H1 (cell line): Measurements from ENCODE around the gene NUP58. TPM values are rescaled to one million over a fixed set of nuclear protein-coding genes. Genes with fewer than 3 reads are reported as not detected.

Experiments used
- CTCF ChIA-PET: fragments of 300-600 bp; sonication (Branson Sonifier 250); formaldehyde crosslinking; loops from one replicate; lab custom pipeline; 2021; ENCODE audit not compliant: partially characterized antibody; lab: Charles Lee
- POLR2A ChIA-PET: fragments of 300-600 bp; sonication (Branson Sonifier 250); formaldehyde crosslinking; loops from one replicate; lab custom pipeline; 2021; ENCODE audit warnings: inconsistent platforms; ENCODE audit not compliant: partially characterized antibody; lab: Charles Lee
- DNase-seq, 2 experiments: peaks; one replicate each; pipeline versions ENCODE4 v3.0.0 to v3.0.0-alpha.2; 2010 to 2022; ENCODE audit warnings: low spot score in 2 of 2, low read depth in 1 of 2, mixed read lengths in 1 of 2
- FAIRE-seq: peaks from 2 replicates; lab custom pipeline; 2011; peaks lifted over from hg19 to GRCh38; lab: Jason Lieb, UNC
- H2AFZ ChIP-seq: 2 replicates; pipeline ENCODE4 v1.8.1; 2012; ENCODE audit warnings: low read length, inconsistent platforms
- H2AK5ac ChIP-seq: 2 replicates; pipeline ENCODE4 v1.6.1; 2013; ENCODE audit warnings: low read depth, low read length
- H2BK120ac ChIP-seq: replicated peaks from 2 replicates; pipeline ENCODE3; 2013; ENCODE audit warnings: low read depth, low read length, inconsistent platforms
- H2BK12ac ChIP-seq: 2 replicates; pipeline ENCODE4 v1.6.1; 2013; ENCODE audit warnings: low read depth, low read length
- H2BK15ac ChIP-seq: 2 replicates; pipeline ENCODE4 v1.6.1; 2013; ENCODE audit warnings: low read length
- H2BK20ac ChIP-seq: 2 replicates; pipeline ENCODE4 v1.6.1; 2013; ENCODE audit warnings: low read length
- H2BK5ac ChIP-seq: 2 replicates; pipeline ENCODE4 v1.6.1; 2013; ENCODE audit warnings: low read depth, low read length
- H3K14ac ChIP-seq: 2 replicates; pipeline ENCODE4 v1.6.1; 2013; ENCODE audit warnings: inconsistent platforms; ENCODE audit not compliant: insufficient read length
- H3K18ac ChIP-seq: 2 replicates; pipeline ENCODE4 v1.6.1; 2013; ENCODE audit warnings: low read length; ENCODE audit errors: extremely low read depth
- H3K23ac ChIP-seq: 2 replicates; pipeline ENCODE4 v1.6.1; 2013; ENCODE audit warnings: inconsistent platforms; ENCODE audit not compliant: insufficient read length
- H3K23me2 ChIP-seq: 2 replicates; pipeline ENCODE4 v1.6.1; 2013; ENCODE audit warnings: low read depth, low read length
- H3K27ac ChIP-seq: 2 replicates; pipeline ENCODE4 v1.6.1; 2011; ENCODE audit warnings: low read depth, low read length, inconsistent platforms
- H3K27me3 ChIP-seq, 4 experiments: replicated peaks in 1 of 4; 1 replicate in 1 of 4; 2 replicates in 3 of 4; pipeline versions ENCODE4 v1.6.1 to v1.8.1; 2011 to 2013; ENCODE audit warnings: low read length in 3 of 4, mild to moderate bottlenecking in 3 of 4, inconsistent platforms in 2 of 4, mixed read lengths in 2 of 4, moderate library complexity in 1 of 4; ENCODE audit not compliant: control insufficient read depth in 3 of 4, insufficient read depth in 3 of 4; ENCODE audit errors: extremely low read depth in 1 of 4
- H3K36me3 ChIP-seq, 4 experiments: 2 replicates each; pipeline versions ENCODE4 v1.6.1 to v1.8.1; 2011 to 2013; ENCODE audit warnings: mild to moderate bottlenecking in 4 of 4, low read length in 3 of 4, moderate library complexity in 2 of 4, control low read depth in 1 of 4, inconsistent platforms in 1 of 4; ENCODE audit not compliant: insufficient read depth in 4 of 4, control insufficient read depth in 2 of 4
- H3K4ac ChIP-seq: replicated peaks from 2 replicates; pipeline ENCODE3; 2013; ENCODE audit warnings: low read length, low read depth, mixed read lengths, inconsistent platforms; ENCODE audit not compliant: insufficient read length
- H3K4me1 ChIP-seq, 4 experiments: replicated peaks in 1 of 4; 1 replicate in 1 of 4; 2 replicates in 3 of 4; pipeline versions ENCODE4 v1.6.1 to v1.8.1; 2011 to 2013; ENCODE audit warnings: low read length in 3 of 4, inconsistent platforms in 2 of 4, mixed read lengths in 1 of 4; ENCODE audit not compliant: insufficient read depth in 4 of 4, control insufficient read depth in 3 of 4
- H3K4me2 ChIP-seq, 2 experiments: 2 replicates each; pipeline versions ENCODE4 v1.6.1 to v1.8.1; 2011 to 2013; ENCODE audit warnings: low read depth in 2 of 2, low read length in 2 of 2, control low read depth in 1 of 2, inconsistent platforms in 1 of 2, mild to moderate bottlenecking in 1 of 2; ENCODE audit not compliant: insufficient read depth in 1 of 2
- H3K4me3 ChIP-seq, 4 experiments: fragments of 200-600, 300-600 bp in 1 of 4; sonication (generic), shearing (Covaris generic), sonication (Bioruptor Twin) in 1 of 4; 2 replicates each; pipeline versions ENCODE4 v1.5.1 to v1.8.1; 2011 to 2016; ENCODE audit warnings: low read length in 4 of 4, low read depth in 3 of 4, control low read depth in 2 of 4, inconsistent platforms in 2 of 4, mild to moderate bottlenecking in 2 of 4, mixed read lengths in 1 of 4, moderate library complexity in 1 of 4; ENCODE audit not compliant: insufficient read depth in 2 of 4; ENCODE audit errors: extremely low read depth in 1 of 4
- H3K56ac ChIP-seq: replicated peaks from 2 replicates; pipeline ENCODE3; 2013; ENCODE audit warnings: low read depth, mild to moderate bottlenecking, mixed read lengths, low read length, inconsistent platforms; ENCODE audit not compliant: insufficient read length
- H3K79me1 ChIP-seq: 2 replicates; pipeline ENCODE4 v1.6.1; 2013; ENCODE audit warnings: low read depth, low read length, control low read depth
- H3K79me2 ChIP-seq, 2 experiments: 2 replicates each; pipeline versions ENCODE4 v1.6.1 to v1.8.1; 2012 to 2013; ENCODE audit warnings: low read length in 2 of 2, mild to moderate bottlenecking in 2 of 2, inconsistent platforms in 1 of 2; ENCODE audit not compliant: insufficient read depth in 2 of 2, control insufficient read depth in 1 of 2
- H3K9ac ChIP-seq, 4 experiments: replicated peaks in 1 of 4; 1 replicate in 1 of 4; 2 replicates in 3 of 4; pipeline versions ENCODE4 v1.6.1 to v1.8.1; 2011 to 2013; ENCODE audit warnings: low read depth in 3 of 4, low read length in 3 of 4, control low read depth in 2 of 4, mild to moderate bottlenecking in 2 of 4, moderate library complexity in 2 of 4, inconsistent platforms in 1 of 4; ENCODE audit errors: extremely low read depth in 1 of 4
- H3K9me3 ChIP-seq, 2 experiments: 2 replicates each; pipeline versions ENCODE4 v1.6.1 to v1.8.1; 2012 to 2013; ENCODE audit warnings: mild to moderate bottlenecking in 2 of 2, moderate library complexity in 2 of 2, control low read depth in 1 of 2, inconsistent platforms in 1 of 2, low read depth in 1 of 2, low read length in 1 of 2, mixed read lengths in 1 of 2; ENCODE audit not compliant: insufficient read depth in 2 of 2
- H4K20me1 ChIP-seq, 2 experiments: replicated peaks in 1 of 2; 2 replicates each; pipeline versions ENCODE3 to v1.8.1; 2011 to 2013; ENCODE audit warnings: inconsistent platforms in 2 of 2, low read length in 2 of 2, mild to moderate bottlenecking in 1 of 2; ENCODE audit not compliant: insufficient read depth in 2 of 2, control insufficient read depth in 1 of 2
- H4K5ac ChIP-seq: 2 replicates; pipeline ENCODE4 v1.6.1; 2013; ENCODE audit warnings: low read length, low read depth, mixed read lengths, inconsistent platforms; ENCODE audit not compliant: insufficient read length
- H4K8ac ChIP-seq: 2 replicates; pipeline ENCODE4 v1.8.0; 2013; ENCODE audit warnings: mild to moderate bottlenecking, moderate library complexity, low read length, inconsistent platforms; ENCODE audit not compliant: insufficient read depth; ENCODE audit errors: extremely low read depth
- H4K91ac ChIP-seq: replicated peaks from 2 replicates; pipeline ENCODE3; 2013; ENCODE audit warnings: low read length, mixed read lengths, inconsistent platforms; ENCODE audit not compliant: insufficient read length
- BACH1 ChIP-seq: IDR thresholded peaks from 2 replicates; pipeline ENCODE4 v1.6.1; 2012; ENCODE audit warnings: low read length, improper control_type of control experiment
- CBX5 ChIP-seq: fragments of 300-800, 300-1000 bp; sonication (generic); IDR thresholded peaks from 2 replicates; pipeline ENCODE4 v1.7.1; 2016; ENCODE audit warnings: antibody characterized with exemption, low read length, low read depth
- CREB1 ChIP-seq: IDR thresholded peaks from 2 replicates; pipeline ENCODE4 v1.6.1; 2012; ENCODE audit warnings: inconsistent platforms
- EGR1 ChIP-seq: IDR thresholded peaks from 2 replicates; pipeline ENCODE4 v1.6.1; 2011; ENCODE audit warnings: low read depth, low read length, borderline replicate concordance
- JUND ChIP-seq: IDR thresholded peaks from 2 replicates; pipeline ENCODE4 v1.6.1; 2011; ENCODE audit warnings: mild to moderate bottlenecking, improper control_type of control experiment, low read length
- KDM4A ChIP-seq: IDR thresholded peaks from one replicate; pipeline ENCODE4 v1.7.1; 2012; ENCODE audit warnings: low read depth, mild to moderate bottlenecking, moderate library complexity, low read length, inconsistent platforms; ENCODE audit not compliant: severe bottlenecking
- RAD21 ChIP-seq, 2 experiments: IDR thresholded peaks in 1 of 2; conservative IDR thresholded peaks in 1 of 2; 2 replicates each; pipeline ENCODE4 v1.6.1; 2011; ENCODE audit warnings: low read depth in 2 of 2, low read length in 2 of 2, improper control_type of control experiment in 1 of 2, inconsistent platforms in 1 of 2, mild to moderate bottlenecking in 1 of 2, moderate library complexity in 1 of 2
- RBBP5 ChIP-seq: IDR thresholded peaks from 2 replicates; pipeline ENCODE4 v1.7.1; 2012; ENCODE audit warnings: low read depth, mild to moderate bottlenecking, inconsistent platforms, low read length, moderate library complexity, borderline replicate concordance
- TCF12 ChIP-seq: IDR thresholded peaks from 2 replicates; pipeline ENCODE4 v1.6.1; 2011; ENCODE audit warnings: low read depth, mild to moderate bottlenecking, low read length
- YY1 ChIP-seq: IDR thresholded peaks from 2 replicates; pipeline ENCODE4 v1.6.1; 2011; ENCODE audit warnings: low read depth, mild to moderate bottlenecking, low read length
- WGBS, 2 experiments: shearing (Covaris generic) in 1 of 2; methylation state at CpG; one replicate each; pipeline versions ENCODE4 v1.1.6 to v1.1.7; 2013 to 2015; ENCODE audit warnings: low lambda C conversion rate in 2 of 2, mixed read lengths in 2 of 2, inconsistent platforms in 1 of 2, low coverage in 1 of 2, missing lambda C conversion rate in 1 of 2; ENCODE audit not compliant: insufficient replicate concordance in 2 of 2, insufficient coverage in 1 of 2, insufficient read length in 1 of 2; ENCODE audit errors: extremely low coverage in 1 of 2, missing lambda C conversion rate in 1 of 2; 5-methylcytosine and 5-hydroxymethylcytosine counted together
- polyA plus RNA-seq, 7 experiments: library from polyadenylated mRNA; depleted of rRNA in 3 of 7; stranded (reverse) in 5 of 7; unstranded in 2 of 7; fragments of >200 nt in 5 of 7; fragments of 200-250 nt in 2 of 7; gene quantifications; 1 replicate in 5 of 7; 2 replicates in 1 of 7; 4 replicates in 1 of 7; pipeline versions ENCODE4 v1.2.1 to v1.2.3, GENCODE V29; 2011 to 2013; ENCODE audit warnings: missing spikeins in 2 of 7, mixed read lengths in 2 of 7
- total RNA-seq: library from RNA; stranded (reverse); fragmentation: NEBNext Ultra II Directional; extraction: Animal tissue kit (Norgen Biotek cat#: 25700); gene quantifications from 2 replicates; pipeline ENCODE4 v1.2.1, GENCODE V29; 2021
- TF ChIP-seq, protein P1 (sequence below): IDR thresholded peaks from 2 replicates; pipeline ENCODE4 v1.6.1; 2012; ENCODE audit warnings: inconsistent platforms

The NUP58 gene
- total and polyA plus RNA-seq, 2 of the 8 experiments (the other 6 are each of a cell fraction or from before 2014, with no cell fraction given) = 35.0 to 53.8 TPM

DNA sequence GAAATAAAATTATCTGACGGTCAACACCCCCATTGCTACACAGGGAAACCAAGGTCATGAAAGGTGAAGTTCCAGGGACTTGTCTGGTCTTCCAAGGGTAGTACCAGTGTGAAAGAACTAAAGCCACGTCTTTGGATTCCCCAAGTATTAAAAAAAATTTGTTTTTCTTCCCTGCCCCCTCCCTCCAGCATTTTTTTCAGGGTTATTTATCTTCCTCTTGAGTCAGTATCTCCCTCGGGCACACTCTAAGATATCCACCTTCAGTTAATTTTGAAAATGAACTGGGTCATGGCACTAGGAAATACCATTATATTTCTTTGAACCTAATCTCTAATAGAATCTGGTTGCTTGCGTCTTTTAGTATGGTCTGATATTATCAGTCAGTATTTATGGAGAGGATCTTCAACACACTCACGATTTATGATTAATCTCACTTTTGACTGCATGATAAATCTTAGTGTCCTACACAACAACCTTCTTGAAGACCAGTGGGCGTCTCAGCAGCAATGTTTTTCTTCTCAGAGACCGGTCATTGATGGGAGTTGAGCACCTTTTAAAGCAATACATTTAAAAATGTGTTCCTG is 79.4 kb downstream of the NUP58 start:
- Histone ChIP-seq H4K5ac (no peak overlapping the region), H2BK5ac (no peak overlapping the region), H3K4ac (no peak overlapping the region), H2BK20ac (no peak overlapping the region), H2BK12ac (no peak overlapping the region), H3K23me2 (no peaks in the 10 kb centered on the region), H3K79me1 (no peaks in the 10 kb centered on the region), H3K79me2 (no peaks in the 10 kb centered on the region), H3K23ac (no peak overlapping the region), H4K8ac (no peak overlapping the region), H3K18ac (no peak overlapping the region), H3K56ac (no peak overlapping the region), H3K9ac (no peak overlapping the region), H4K91ac (no peak overlapping the region), H3K9me3 (no peaks in the 10 kb centered on the region), H2AK5ac (no peak overlapping the region), H2AFZ (no peak overlapping the region), H2BK15ac (no peak overlapping the region), H3K4me3 (no peak overlapping the region), H3K14ac (no peak overlapping the region), H4K20me1 (no peaks in the 10 kb centered on the region), H3K36me3 (no peaks in the 10 kb centered on the region), H3K4me2 (no peak overlapping the region), H3K4me1 (peaks cover 2 to 6% (median 3%) of the 10 kb centered on the region in 4 experiments; a peak in 4 of 7 replicates), H2BK120ac (no peak overlapping the region), H3K27ac (no peak overlapping the region), H3K27me3 (no peaks in the 10 kb centered on the region)
- DNase-seq = no peak
- 85% methylated on average over 7 of the region's 7 CpGs; no CpG with 5 or more reads in 1 of the 2 experiments for WGBS, 2 experiments
- TF ChIP-seq RAD21 (IDR thresholded peaks at IDR 0.05 in 1 of 2, conservative IDR thresholded peaks at IDR 0.05 in 1 of 2; ENCODE audit: low read depth in 2 of 2, low read length in 2 of 2) = no peak
- no peak for TF ChIP-seq EGR1
- TF ChIP-seq BACH1 = no peak
- TF ChIP-seq JUND = no peak
- TF ChIP-seq CREB1 = no peak
- TF ChIP-seq YY1 = no peak
- no peak for TF ChIP-seq TCF12
- TF ChIP-seq CBX5 = no peak
- TF ChIP-seq, protein P1, sequence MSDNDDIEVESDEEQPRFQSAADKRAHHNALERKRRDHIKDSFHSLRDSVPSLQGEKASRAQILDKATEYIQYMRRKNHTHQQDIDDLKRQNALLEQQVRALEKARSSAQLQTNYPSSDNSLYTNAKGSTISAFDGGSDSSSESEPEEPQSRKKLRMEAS = no peak
- no peak for TF ChIP-seq RBBP5
- no peak for TF ChIP-seq KDM4A
- ChIA-PET POLR2A (no interaction called here), CTCF (interaction anchor here (0.7 kb wide), 1 partner anchor 11 kb away, joined by 3 read pairs; no protein-coding TSS in a partner anchor)
- no peak for FAIRE-seq
